HepG2 (cell line): ENCODE measurements around the gene CMIP. TPM values are rescaled to one million over a fixed set of nuclear protein-coding genes. Genes with fewer than 3 reads are reported as not detected.
A peak's percentile ranks its signal among the peaks of the same experiment; 100 is the strongest.

Experiments used
- ARNT ChIP-seq: fragments of 450-650 bp; IDR thresholded peaks from 2 replicates; pipeline ENCODE4 v1.6.1; 2017
- CBX5 ChIP-seq: sonication (generic); formaldehyde crosslinking; IDR thresholded peaks from 2 replicates; pipeline ENCODE4 v1.4.0; 2020; ENCODE audit warnings: missing genetic modification reagents, borderline replicate concordance
- ETS1 ChIP-seq: sonication (generic); formaldehyde crosslinking; IDR thresholded peaks from 2 replicates; pipeline ENCODE4 v1.4.0; 2020; ENCODE audit warnings: missing genetic modification reagents
- FOSL2 ChIP-seq: sonication (generic); formaldehyde crosslinking; IDR thresholded peaks from 2 replicates; pipeline ENCODE4 v1.4.0; 2020; ENCODE audit warnings: missing genetic modification reagents
- FOXP1 ChIP-seq, 2 experiments: fragments of 450-650 bp in 1 of 2; IDR thresholded peaks; 2 replicates each; pipeline ENCODE4 v1.6.1; 2017 to 2018; ENCODE audit warnings: antibody characterized with exemption in 1 of 2
- KAT7 ChIP-seq: IDR thresholded peaks from 2 replicates; pipeline ENCODE4 v1.6.1; 2018; ENCODE audit warnings: borderline replicate concordance, missing compliant biosample characterization
- KMT2B ChIP-seq: IDR thresholded peaks from 2 replicates; pipeline ENCODE4 v1.6.1; 2016; ENCODE audit warnings: missing genetic modification reagents, missing compliant biosample characterization
- MAFK ChIP-seq, 2 experiments: IDR thresholded peaks in 1 of 2; conservative IDR thresholded peaks in 1 of 2; 2 replicates each; pipeline ENCODE4 v1.6.1; 2011; ENCODE audit warnings: improper control_type of control experiment in 2 of 2, low read length in 2 of 2
- MAZ ChIP-seq, 2 experiments: sonication (generic) in 1 of 2; formaldehyde crosslinking in 1 of 2; IDR thresholded peaks; 2 replicates each; pipeline versions ENCODE4 v1.5.0 to v1.6.1; 2012 to 2020; ENCODE audit warnings: low read depth in 2 of 2, mild to moderate bottlenecking in 2 of 2, borderline replicate concordance in 1 of 2, improper control_type of control experiment in 1 of 2, low read length in 1 of 2, missing genetic modification reagents in 1 of 2, moderate library complexity in 1 of 2
- MYC ChIP-seq: sonication (generic); formaldehyde crosslinking; IDR thresholded peaks from 2 replicates; pipeline ENCODE4 v1.9.0; 2021; ENCODE audit warnings: missing genetic modification reagents, borderline replicate concordance
- RFX1 ChIP-seq: fragments of 450-650 bp; IDR thresholded peaks from 2 replicates; pipeline ENCODE4 v1.6.1; 2017
- RFXANK ChIP-seq: IDR thresholded peaks from 2 replicates; pipeline ENCODE4 v1.6.1; 2016
- SP4 ChIP-seq: sonication (generic); formaldehyde crosslinking; IDR thresholded peaks from 2 replicates; pipeline ENCODE4 v1.8.1; 2023; ENCODE audit warnings: mild to moderate bottlenecking, missing genetic modification reagents
- ZBTB44 ChIP-seq: sonication (generic); formaldehyde crosslinking; IDR thresholded peaks from 2 replicates; pipeline ENCODE4 v1.4.0; 2020; ENCODE audit warnings: missing genetic modification reagents
- ZNF207 ChIP-seq: fragments of 450-650 bp; IDR thresholded peaks from 2 replicates; pipeline ENCODE4 v1.6.1; 2016; ENCODE audit warnings: antibody characterized with exemption, borderline replicate concordance
- ZNF224 ChIP-seq: sonication (generic); formaldehyde crosslinking; IDR thresholded peaks from 2 replicates; pipeline ENCODE4 v1.5.0; 2020; ENCODE audit warnings: mild to moderate bottlenecking, missing genetic modification reagents
- ZNF230 ChIP-seq: sonication (generic); formaldehyde crosslinking; IDR thresholded peaks from 2 replicates; pipeline ENCODE4 v1.4.0; 2020; ENCODE audit warnings: mild to moderate bottlenecking, missing genetic modification reagents
- ZNF274 ChIP-seq: sonication (generic); formaldehyde crosslinking; IDR thresholded peaks from 2 replicates; pipeline ENCODE4 v1.5.1; 2020; ENCODE audit warnings: mild to moderate bottlenecking, missing genetic modification reagents
- ZNF350 ChIP-seq: sonication (generic); formaldehyde crosslinking; IDR thresholded peaks from 2 replicates; pipeline ENCODE4 v1.4.0; 2020; ENCODE audit warnings: mild to moderate bottlenecking, low read depth, missing genetic modification reagents, borderline replicate concordance
- ZNF703 ChIP-seq: sonication (generic); formaldehyde crosslinking; IDR thresholded peaks from 2 replicates; pipeline ENCODE4 v1.5.1; 2020; ENCODE audit warnings: missing genetic modification reagents, mild to moderate bottlenecking, moderate library complexity, borderline replicate concordance
- ZNF713 ChIP-seq: sonication (generic); formaldehyde crosslinking; IDR thresholded peaks from 2 replicates; pipeline ENCODE4 v1.4.0; 2020; ENCODE audit warnings: mild to moderate bottlenecking, missing genetic modification reagents
- ZSCAN12 ChIP-seq: sonication (generic); formaldehyde crosslinking; IDR thresholded peaks from 2 replicates; pipeline ENCODE4 v1.9.0; 2021; ENCODE audit warnings: mild to moderate bottlenecking, missing genetic modification reagents
- polyA plus RNA-seq, 8 experiments: library from polyadenylated mRNA; depleted of rRNA in 3 of 8; stranded (reverse) in 7 of 8; unstranded in 1 of 8; fragments of >200 nt; fragmentation: Illumina TruSeq in 4 of 8; extraction: Trizol in 4 of 8; gene quantifications; 2 replicates each; pipeline versions ENCODE4 v1.2.1 to v1.2.3, GENCODE V29; 2011 to 2016; ENCODE audit warnings: low read depth in 4 of 8, missing spikeins in 1 of 8, mixed read lengths in 1 of 8; ENCODE audit not compliant: insufficient read depth in 1 of 8
- total RNA-seq, 5 experiments: library from RNA; depleted of rRNA; stranded (reverse); fragments of >200 nt; fragmentation: Illumina TruSeq; extraction: Trizol; gene quantifications; 2 replicates each; pipeline ENCODE4 v1.2.3, GENCODE V29; 2016; ENCODE audit warnings: low read depth in 1 of 5
- TF ChIP-seq, protein P1 (sequence below): sonication (generic); formaldehyde crosslinking; IDR thresholded peaks from 2 replicates; pipeline ENCODE4 v1.8.1; 2023; ENCODE audit warnings: mild to moderate bottlenecking, missing genetic modification reagents

The CMIP gene
- total and polyA plus RNA-seq, 2 of the 13 experiments (the other 11 are each of a cell fraction or from before 2014, with no cell fraction given): 10.9 to 18.1 TPM

DNA sequence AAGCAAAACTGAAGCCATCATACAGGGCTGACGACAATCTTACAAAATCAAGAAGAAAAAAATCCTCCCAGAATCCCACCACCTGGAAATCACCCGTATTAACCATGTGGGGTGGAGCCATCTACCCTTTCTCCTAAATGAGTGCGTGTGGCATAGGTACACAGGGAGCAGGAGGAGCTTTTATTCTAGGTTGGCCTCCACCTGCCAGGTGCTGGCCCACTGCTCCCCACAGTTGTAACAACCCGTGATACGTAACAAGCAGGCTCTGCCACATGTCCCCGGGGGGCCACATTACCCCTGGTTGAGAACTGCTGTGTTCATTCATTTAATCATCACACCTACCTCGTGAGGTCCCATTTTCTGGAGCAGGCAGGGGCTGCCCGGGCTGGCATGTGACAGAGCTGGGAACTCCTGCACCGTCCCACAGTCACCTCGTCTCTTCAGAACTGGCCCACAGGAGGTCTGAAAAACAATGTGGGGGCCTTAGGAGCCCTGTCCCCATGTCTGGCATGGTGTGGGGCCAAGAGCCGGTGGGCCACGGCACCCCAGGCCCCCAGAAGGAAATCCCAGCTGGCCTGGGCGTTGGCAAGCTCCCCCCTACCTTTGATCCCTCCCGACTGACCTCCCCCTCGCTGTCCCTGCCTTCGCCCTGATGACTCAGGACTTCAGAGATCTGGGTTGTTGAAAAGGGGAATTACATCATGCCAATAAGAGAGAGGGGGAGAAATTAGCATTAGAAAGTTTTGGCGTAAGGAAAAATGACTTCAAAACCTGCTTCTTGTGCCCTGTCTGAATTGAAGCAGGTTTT lies 12.9 kb downstream of the CMIP start (continued):
- TF ChIP-seq MYC (CRISPR knock-in tag) (peak; percentile 33; the same call in 1 of the 2 replicates), MAFK (conservative IDR thresholded peaks at IDR 0.05 in 1 of 2, IDR thresholded peaks at IDR 0.05 in 1 of 2; ENCODE audit: low read length in 2 of 2) (peak; percentile 66 to 77; a peak in 3 of 4 replicates), RFXANK (no peak), ARNT (no peak), ZNF230 (CRISPR knock-in tag) (no peak), ZNF703 (peak; percentile 67), KMT2B (peak; percentile 64), ZNF713 (0 out of 2 replicates have a peak, but pooled peaks have one; percentile 65), ZNF224 (CRISPR knock-in tag) (0 out of 2 replicates have a peak, but pooled peaks have one; percentile 57), KAT7 (CRISPR knock-in tag) (no peak), ETS1 (CRISPR knock-in tag) (0 out of 2 replicates have a peak, but pooled peaks have one; percentile 67), FOXP1 (IDR thresholded peaks at IDR 0.05) (no peak), FOXP1 (CRISPR knock-in tag; IDR thresholded peaks at IDR 0.05) (0 out of 2 replicates have a peak, but pooled peaks have one; percentile 12), ZNF207 (no peak), SP4 (CRISPR knock-in tag) (0 out of 2 replicates have a peak, but pooled peaks have one; percentile 10), FOSL2 (peak; percentile 98), ZSCAN12 (CRISPR knock-in tag) (no peak), MAZ (IDR thresholded peaks at IDR 0.05; ENCODE audit: borderline replicate concordance, low read depth, low read length) (peak; percentile 58; the same call in 1 of the 2 replicates), MAZ (CRISPR knock-in tag; IDR thresholded peaks at IDR 0.05; ENCODE audit: low read depth) (no peak; the same call in 1 of the 2 replicates), ZBTB44 (CRISPR knock-in tag) (no peak), CBX5 (CRISPR knock-in tag) (peak; percentile 20; the same call in 1 of the 2 replicates), ZNF350 (CRISPR knock-in tag) (0 out of 2 replicates have a peak, but pooled peaks have one; percentile 10), ZNF274 (CRISPR knock-in tag) (no peak), RFX1 (no peak)
- TF ChIP-seq, protein P1, sequence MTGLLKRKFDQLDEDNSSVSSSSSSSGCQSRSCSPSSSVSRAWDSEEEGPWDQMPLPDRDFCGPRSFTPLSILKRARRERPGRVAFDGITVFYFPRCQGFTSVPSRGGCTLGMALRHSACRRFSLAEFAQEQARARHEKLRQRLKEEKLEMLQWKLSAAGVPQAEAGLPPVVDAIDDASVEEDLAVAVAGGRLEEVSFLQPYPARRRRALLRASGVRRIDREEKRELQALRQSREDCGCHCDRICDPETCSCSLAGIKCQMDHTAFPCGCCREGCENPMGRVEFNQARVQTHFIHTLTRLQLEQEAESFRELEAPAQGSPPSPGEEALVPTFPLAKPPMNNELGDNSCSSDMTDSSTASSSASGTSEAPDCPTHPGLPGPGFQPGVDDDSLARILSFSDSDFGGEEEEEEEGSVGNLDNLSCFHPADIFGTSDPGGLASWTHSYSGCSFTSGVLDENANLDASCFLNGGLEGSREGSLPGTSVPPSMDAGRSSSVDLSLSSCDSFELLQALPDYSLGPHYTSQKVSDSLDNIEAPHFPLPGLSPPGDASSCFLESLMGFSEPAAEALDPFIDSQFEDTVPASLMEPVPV (CRISPR knock-in tag): no peak; the same call in 1 of the 2 replicates
